ENCODE data around the gene CTH. TPM values are rescaled to one million over a fixed set of nuclear protein-coding genes. Genes with fewer than 3 reads are reported as not detected.
"Not testable (repeated sequence)": the region's sequence is repeated elsewhere in the genome, so short reads cannot be mapped to it uniquely, and the experiment has no call there.

The CTH gene
- polyA plus RNA-seq (2011; rRNA removed) = 5.2 and 7.2 TPM in 2 replicates
- 2.8 and 6.5 TPM in 2 replicates for polyA minus RNA-seq (2011; rRNA and poly(A)+ RNA removed)

DNA sequence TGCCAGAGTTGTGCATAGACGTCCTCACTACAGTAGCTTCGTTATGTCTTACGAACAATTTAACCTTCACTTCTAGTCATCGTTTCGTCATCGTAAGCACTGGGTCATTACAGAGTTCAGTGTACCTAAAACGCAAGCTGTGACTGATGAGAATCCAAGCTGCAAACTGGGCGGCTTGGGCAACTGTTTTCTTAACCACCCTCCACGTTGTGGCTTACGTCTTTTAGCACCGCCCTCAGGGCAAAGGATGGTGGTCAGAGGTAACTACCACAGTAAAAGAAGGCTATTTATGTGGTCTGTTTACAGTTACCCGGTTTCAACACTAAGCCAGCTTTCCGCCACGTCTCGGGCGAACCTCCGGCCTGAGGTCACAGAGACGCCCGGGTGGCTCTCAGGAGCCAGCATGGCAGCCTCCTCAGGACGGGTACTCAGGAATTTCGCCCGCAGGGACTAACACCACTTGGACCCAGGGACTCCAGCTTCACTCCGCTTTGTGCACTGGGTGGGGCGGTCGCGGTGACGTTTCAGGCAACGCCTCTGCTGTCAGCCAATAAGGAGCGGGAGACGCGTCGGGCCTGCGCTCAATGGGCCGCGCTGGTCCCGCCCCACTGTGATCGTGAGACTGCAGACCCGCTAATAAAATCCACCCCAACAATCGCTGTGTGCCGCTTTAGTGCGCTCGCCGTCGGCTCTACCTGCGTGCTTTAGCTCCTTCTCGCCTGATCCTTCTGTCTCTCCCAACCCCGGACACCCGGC, at the start of gene CTH:
Gene CTH (plus strand): TSS at position 665 of the 756 bp plus-strand sequence. CDS start 148 bp downstream, outside the sequence.
- H3K4me3 ChIP-seq (ENCODE audit: low read depth, low read length) = peak within 1 kb of the TSS; percentile 69
- DNase-seq (ENCODE audit: low read depth) = peak; percentile 76
- POLR2A ChIA-PET = interaction anchor here (1.1 kb wide), 1 partner anchor 94 kb away, joined by 3 read pairs; no protein-coding TSS in a partner anchor
- peaks cover 1% of the 10 kb centered on the region; the same call in 1 of the 2 replicates for H3K27me3 ChIP-seq (ENCODE audit: control insufficient read depth, insufficient read depth, low read length)
- TF ChIP-seq, protein P1, sequence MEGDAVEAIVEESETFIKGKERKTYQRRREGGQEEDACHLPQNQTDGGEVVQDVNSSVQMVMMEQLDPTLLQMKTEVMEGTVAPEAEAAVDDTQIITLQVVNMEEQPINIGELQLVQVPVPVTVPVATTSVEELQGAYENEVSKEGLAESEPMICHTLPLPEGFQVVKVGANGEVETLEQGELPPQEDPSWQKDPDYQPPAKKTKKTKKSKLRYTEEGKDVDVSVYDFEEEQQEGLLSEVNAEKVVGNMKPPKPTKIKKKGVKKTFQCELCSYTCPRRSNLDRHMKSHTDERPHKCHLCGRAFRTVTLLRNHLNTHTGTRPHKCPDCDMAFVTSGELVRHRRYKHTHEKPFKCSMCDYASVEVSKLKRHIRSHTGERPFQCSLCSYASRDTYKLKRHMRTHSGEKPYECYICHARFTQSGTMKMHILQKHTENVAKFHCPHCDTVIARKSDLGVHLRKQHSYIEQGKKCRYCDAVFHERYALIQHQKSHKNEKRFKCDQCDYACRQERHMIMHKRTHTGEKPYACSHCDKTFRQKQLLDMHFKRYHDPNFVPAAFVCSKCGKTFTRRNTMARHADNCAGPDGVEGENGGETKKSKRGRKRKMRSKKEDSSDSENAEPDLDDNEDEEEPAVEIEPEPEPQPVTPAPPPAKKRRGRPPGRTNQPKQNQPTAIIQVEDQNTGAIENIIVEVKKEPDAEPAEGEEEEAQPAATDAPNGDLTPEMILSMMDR (IDR thresholded peaks at IDR 0.05; ENCODE audit: insufficient read depth, low read depth, low read length) = no peak
- no peaks in the 10 kb centered on the region for H3K36me3 ChIP-seq (ENCODE audit: control insufficient read depth, insufficient read depth, low read length)
- CTCF ChIA-PET = interaction anchor here (0.6 to 1.1 kb wide), 4 partner anchors 8 to 1114 kb away, joined by 3 read pairs; partner anchors contain the start of gene ANKRD13C

DNA sequence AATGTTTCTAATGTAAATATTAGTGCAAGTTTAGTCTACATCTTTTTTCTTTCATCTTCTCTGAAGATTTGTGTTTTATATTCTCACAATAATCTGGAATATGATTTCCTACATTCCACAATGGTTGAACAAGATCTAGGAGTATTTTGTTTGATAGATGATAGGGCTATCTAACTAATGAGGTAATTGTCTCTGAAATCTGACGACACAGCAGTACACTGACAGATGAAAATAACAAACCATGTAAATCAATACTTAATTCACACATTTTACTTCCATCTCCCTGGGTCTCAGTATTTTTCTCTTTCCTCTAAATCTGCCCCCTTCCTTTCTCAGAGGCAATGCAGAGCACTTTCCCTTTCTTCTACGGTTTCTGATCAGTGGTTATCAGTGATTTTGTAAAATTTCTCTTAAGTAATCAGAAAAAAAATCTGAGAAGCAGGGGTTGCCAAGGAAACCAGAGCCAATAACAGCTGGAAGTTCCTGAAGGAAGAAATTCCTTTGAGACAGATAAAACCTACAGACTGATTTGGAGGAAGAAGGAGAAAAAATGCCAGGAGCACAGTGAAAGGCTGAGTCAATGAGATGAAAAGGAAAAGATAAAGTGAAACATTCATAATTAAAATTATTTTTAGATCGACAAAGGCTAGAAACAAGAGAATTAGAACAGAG, 49.2 kb upstream of the CTH start:
- CTCF ChIA-PET = interaction anchor here (0.6 to 0.7 kb wide), 2 partner anchors 144 to 237 kb away, joined by 3 read pairs; no protein-coding TSS in a partner anchor
- Histone ChIP-seq H3K36me3 (ENCODE audit: control insufficient read depth, insufficient read depth, low read length) (no peaks in the 10 kb centered on the region), H3K27me3 (ENCODE audit: control insufficient read depth, insufficient read depth, low read length) (no peaks in the 10 kb centered on the region), H3K4me3 (ENCODE audit: low read depth, low read length) (no peak overlapping the region)
- DNase-seq (ENCODE audit: low read depth) = no peak
- POLR2A ChIA-PET = no interaction called here
- TF ChIP-seq, protein P1 (IDR thresholded peaks at IDR 0.05; ENCODE audit: insufficient read depth, low read depth, low read length) = no peak

DNA sequence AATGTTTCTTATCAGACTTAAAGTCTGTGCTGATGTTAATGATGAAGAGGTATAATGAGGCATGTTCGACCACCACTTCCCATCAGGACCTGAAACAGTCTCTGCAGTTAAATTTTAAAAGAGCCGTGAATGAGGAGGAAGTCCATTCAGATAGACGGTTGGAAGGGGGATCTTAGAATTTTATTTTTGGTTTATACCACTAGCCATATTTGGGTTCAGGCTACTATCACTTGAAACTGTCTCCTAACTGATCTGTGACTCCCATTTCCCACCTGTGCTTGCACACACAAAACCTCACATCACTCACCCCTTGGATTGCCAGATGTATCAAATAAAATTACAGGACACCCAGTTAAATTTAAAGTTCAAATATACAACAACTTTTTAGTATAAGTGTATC, 46.6 kb upstream of the CTH start:
- no peak overlapping the region for H3K4me3 ChIP-seq (ENCODE audit: low read depth, low read length)
- POLR2A ChIA-PET = interaction anchor here (0.6 kb wide), 1 partner anchor 122 kb away, joined by 4 read pairs; no protein-coding TSS in a partner anchor
- TF ChIP-seq, protein P1 (IDR thresholded peaks at IDR 0.05; ENCODE audit: insufficient read depth, low read depth, low read length) = no peak
- no peaks in the 10 kb centered on the region for H3K27me3 ChIP-seq (ENCODE audit: control insufficient read depth, insufficient read depth, low read length)
- CTCF ChIA-PET = no interaction called here
- H3K36me3 ChIP-seq (ENCODE audit: control insufficient read depth, insufficient read depth, low read length) = no peaks in the 10 kb centered on the region
- DNase-seq (ENCODE audit: low read depth) = no peak

DNA sequence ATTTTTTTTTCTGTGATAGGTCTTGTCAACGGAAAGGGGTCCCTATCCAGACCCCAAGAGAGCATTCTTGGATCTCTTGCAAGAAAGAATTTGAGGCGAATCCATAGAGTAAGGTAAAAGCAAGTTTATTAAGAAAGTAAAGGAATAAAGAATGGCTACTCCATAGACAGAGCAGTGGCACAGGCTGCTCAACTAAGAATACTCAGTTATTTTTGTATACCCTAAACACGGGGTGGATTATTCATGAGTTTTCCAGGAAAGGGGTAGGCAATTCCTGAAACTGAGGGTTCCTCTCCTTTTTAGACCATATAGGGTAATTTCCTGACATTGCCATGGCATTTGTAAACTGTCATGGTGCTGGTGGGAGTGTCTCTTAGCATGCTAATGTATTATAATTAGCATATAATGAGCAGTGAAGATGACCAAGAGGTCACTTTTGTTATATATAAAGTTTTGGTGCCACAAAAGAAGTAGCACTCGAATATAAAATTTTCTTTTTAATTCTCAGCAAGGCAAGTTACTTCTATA, 44.6 kb upstream of the CTH start:
- H3K36me3 ChIP-seq (ENCODE audit: control insufficient read depth, insufficient read depth, low read length); H3K4me3 ChIP-seq (ENCODE audit: low read depth, low read length); DNase-seq (ENCODE audit: low read depth); H3K27me3 ChIP-seq (ENCODE audit: control insufficient read depth, insufficient read depth, low read length); POLR2A ChIA-PET; CTCF ChIA-PET: not testable (repeated sequence)

DNA sequence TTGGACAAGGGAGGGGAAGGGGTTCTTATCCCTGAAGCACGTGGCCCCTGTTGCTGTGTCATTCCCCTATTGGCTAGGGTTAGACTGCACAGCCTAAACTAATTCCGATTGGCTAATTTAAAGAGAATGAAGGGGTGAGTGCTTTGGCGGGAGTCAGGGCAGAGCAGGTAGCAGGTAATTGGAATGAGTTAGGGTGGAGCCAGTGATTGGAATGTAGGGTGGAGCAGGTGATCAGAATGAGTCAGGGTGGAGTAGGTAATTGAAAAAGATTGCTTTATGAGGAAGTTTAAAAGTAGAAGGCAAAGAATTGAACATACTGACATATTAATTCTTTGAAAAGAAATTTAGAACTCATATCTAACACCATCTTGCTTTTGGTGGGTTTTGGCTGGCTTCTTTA, 44.1 kb upstream of the CTH start:
- POLR2A ChIA-PET; H3K27me3 ChIP-seq (ENCODE audit: control insufficient read depth, insufficient read depth, low read length); CTCF ChIA-PET; H3K4me3 ChIP-seq (ENCODE audit: low read depth, low read length); H3K36me3 ChIP-seq (ENCODE audit: control insufficient read depth, insufficient read depth, low read length); DNase-seq (ENCODE audit: low read depth): not testable (repeated sequence)

DNA sequence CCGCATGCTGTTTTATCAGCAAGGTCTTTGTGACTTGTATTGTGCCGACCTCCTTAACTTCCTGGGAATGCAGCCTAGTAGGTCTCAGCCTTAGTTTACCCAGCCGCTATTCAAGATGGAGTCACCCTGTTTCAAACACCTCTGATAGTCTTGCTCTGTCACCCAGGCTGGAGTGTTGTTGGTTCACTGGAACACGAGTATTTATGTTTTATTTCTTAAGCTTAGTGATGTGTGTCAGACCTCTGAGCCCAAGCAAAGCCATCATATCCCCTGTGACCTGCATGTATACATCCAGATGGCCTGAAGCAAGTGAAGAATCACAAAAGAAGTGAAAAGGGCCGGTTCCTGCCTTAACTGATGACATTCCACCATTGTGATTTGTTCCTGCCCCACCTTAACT, 43.7 kb upstream of the CTH start:
- H3K27me3 ChIP-seq (ENCODE audit: control insufficient read depth, insufficient read depth, low read length); POLR2A ChIA-PET; H3K4me3 ChIP-seq (ENCODE audit: low read depth, low read length); CTCF ChIA-PET; DNase-seq (ENCODE audit: low read depth); H3K36me3 ChIP-seq (ENCODE audit: control insufficient read depth, insufficient read depth, low read length): not testable (repeated sequence)

DNA sequence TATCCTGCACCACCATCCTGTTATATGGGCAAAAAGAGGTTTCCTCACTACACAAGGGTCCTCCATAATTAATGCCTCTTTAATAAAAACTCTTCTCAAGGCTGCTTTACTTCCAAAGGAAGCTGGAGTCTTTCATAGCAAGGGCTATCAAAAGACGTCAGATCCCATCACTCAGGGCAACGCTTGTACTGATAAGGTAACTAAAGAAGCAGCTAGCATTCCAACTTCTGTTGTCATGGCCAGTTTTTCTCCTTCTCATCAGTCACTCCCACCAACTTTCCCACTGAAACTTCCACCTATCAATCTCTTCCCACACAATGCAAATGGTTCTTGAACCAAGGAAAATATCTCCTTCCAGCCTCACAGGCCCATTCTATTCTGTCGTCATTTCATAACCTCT, 39.5 kb upstream of the CTH start:
- DNase-seq (ENCODE audit: low read depth); POLR2A ChIA-PET; H3K36me3 ChIP-seq (ENCODE audit: control insufficient read depth, insufficient read depth, low read length); H3K4me3 ChIP-seq (ENCODE audit: low read depth, low read length); H3K27me3 ChIP-seq (ENCODE audit: control insufficient read depth, insufficient read depth, low read length); CTCF ChIA-PET: not testable (repeated sequence)
